ENCODE measurements around the gene SLC35F1. TPM values are rescaled to one million over a fixed set of nuclear protein-coding genes. Genes with fewer than 3 reads are reported as not detected.

The SLC35F1 gene
- total RNA-seq, 1 donor from 2014 or later = not detected

GRCh38 chr6:118122161-118122725 is 215.2 kb downstream of the SLC35F1 start:
- no peak for TF ChIP-seq CTCF (conservative IDR thresholded peaks at IDR 0.05; ENCODE audit: low read depth, low read length)
- H3K4me3 ChIP-seq (ENCODE audit: low read depth, low read length) = no peak overlapping the region
- DNase-seq (ENCODE audit: low read depth) = no peak

- no peak overlapping the region for H3K4me3 ChIP-seq (ENCODE audit: low read depth, low read length)
- no peak for TF ChIP-seq CTCF (conservative IDR thresholded peaks at IDR 0.05; ENCODE audit: low read depth, low read length)
- no peak for DNase-seq (ENCODE audit: low read depth)
Measured at GRCh38 chr6:118122801-118123200, 215.7 kb downstream of the SLC35F1 start.

GRCh38 chr6:118123503-118124037 is 216.5 kb downstream of the SLC35F1 start:
- no peak for DNase-seq (ENCODE audit: low read depth)
- no peak overlapping the region for H3K4me3 ChIP-seq (ENCODE audit: low read depth, low read length)
- TF ChIP-seq CTCF (conservative IDR thresholded peaks at IDR 0.05; ENCODE audit: low read depth, low read length) = no peak

GRCh38 chr6:118124851-118125250 is 217.8 kb downstream of the SLC35F1 start:
- DNase-seq (ENCODE audit: low read depth) = no peak
- no peak overlapping the region for H3K4me3 ChIP-seq (ENCODE audit: low read depth, low read length)
- no peak for TF ChIP-seq CTCF (conservative IDR thresholded peaks at IDR 0.05; ENCODE audit: low read depth, low read length)

GRCh38 chr6:118128755-118129154 is 221.7 kb downstream of the SLC35F1 start:
- H3K4me3 ChIP-seq (ENCODE audit: low read depth, low read length) = no peak overlapping the region
- no peak for DNase-seq (ENCODE audit: low read depth)
- TF ChIP-seq CTCF (conservative IDR thresholded peaks at IDR 0.05; ENCODE audit: low read depth, low read length) = no peak

- no peak overlapping the region for H3K4me3 ChIP-seq (ENCODE audit: low read depth, low read length)
- TF ChIP-seq CTCF (conservative IDR thresholded peaks at IDR 0.05; ENCODE audit: low read depth, low read length) = no peak
- DNase-seq (ENCODE audit: low read depth) = no peak
Measured at GRCh38 chr6:118134206-118134605, 227.1 kb downstream of the SLC35F1 start.

GRCh38 chr6:118134736-118135135 is 227.7 kb downstream of the SLC35F1 start:
- DNase-seq (ENCODE audit: low read depth) = no peak
- no peak overlapping the region for H3K4me3 ChIP-seq (ENCODE audit: low read depth, low read length)
- TF ChIP-seq CTCF (conservative IDR thresholded peaks at IDR 0.05; ENCODE audit: low read depth, low read length) = no peak

Measured in epithelial cell of proximal tubule (primary cell).